ENCODE measurements around the gene MIS12. TPM values are rescaled to one million over a fixed set of nuclear protein-coding genes. Genes with fewer than 3 reads are reported as not detected.

Gene MIS12
- total and polyA plus RNA-seq, 2 of the 13 experiments (the other 11 are each of a cell fraction or from before 2014, with no cell fraction given): 13.4 to 28.0 TPM

GRCh38 chr17:5522476-5522875 lies 36.1 kb downstream of the MIS12 start:
- H2AFZ ChIP-seq (ENCODE audit: low read length): no peak overlapping the region
- no peak overlapping the region for H3K27ac ChIP-seq (ENCODE audit: extremely low read length, insufficient read depth, low read length)
- no peaks in the 10 kb centered on the region for H3K79me2 ChIP-seq (ENCODE audit: insufficient read depth, low read length)
- CTCF ChIA-PET (ENCODE audit: low intra/inter-chr PET ratio, low total read pairs): no interaction called here
- H3K9me3 ChIP-seq (ENCODE audit: low read length): no peaks in the 10 kb centered on the region
- in situ Hi-C loops (cut with HindIII; ENCODE audit: extremely low pct_ligation_motif_present, low pct_unique_long_range_greater_than_20kb) (no loop called here), intact Hi-C loops (cut with micrococcal nuclease; ENCODE audit: unreplicated experiment) (no loop called here)
- FAIRE-seq: no peak
- H3K9ac ChIP-seq (ENCODE audit: insufficient read depth, low read depth, low read length): no peak overlapping the region
- peak; percentile 55 for ATAC-seq
- no TSS peak for BruUV-seq (replicated peaks)
- no peak overlapping the region for H3K4me2 ChIP-seq (ENCODE audit: low read depth, low read length)
- POLR2A ChIA-PET: no interaction called here
- 43% methylated on average over 1 of the region's 1 CpG for WGBS (ENCODE audit: low lambda C conversion rate)
- H3K36me3 ChIP-seq (replicated peaks in 1 of 2; ENCODE audit: control insufficient read depth in 1 of 2, insufficient read depth in 2 of 2, low read length in 2 of 2): no peaks in the 10 kb centered on the region
- no peak for DNase-seq (ENCODE audit: low spot score)
- H3K4me3 ChIP-seq (replicated peaks in 1 of 3; ENCODE audit: insufficient read depth in 1 of 3, low read depth in 2 of 3, low read length in 3 of 3): no peak overlapping the region
- peaks cover 0 to 3% of the 10 kb centered on the region in 2 experiments; a peak in 2 of 5 replicates for H3K27me3 ChIP-seq (ENCODE audit: control insufficient read depth in 1 of 2, insufficient read depth in 2 of 2, low read length in 2 of 2)
- no peaks in the 10 kb centered on the region for H4K20me1 ChIP-seq (ENCODE audit: insufficient read depth, low read length)
- H3K4me1 ChIP-seq (ENCODE audit: insufficient read depth, low read length): peaks cover 56% of the 10 kb centered on the region
- TF ChIP-seq ZNF414 (CRISPR knock-in tag; IDR thresholded peaks at IDR 0.05) (no peak), RFX3 (CRISPR knock-in tag; IDR thresholded peaks at IDR 0.05) (no peak), CTCF (CRISPR knock-in tag; IDR thresholded peaks at IDR 0.05) (peak; percentile 40), STAG1 (CRISPR knock-in tag; IDR thresholded peaks at IDR 0.05) (peak; percentile 43), CREB3 (CRISPR knock-in tag; IDR thresholded peaks at IDR 0.05) (no peak), DZIP1 (CRISPR knock-in tag; IDR thresholded peaks at IDR 0.05) (no peak), DNMT1 (CRISPR knock-in tag; IDR thresholded peaks at IDR 0.05) (no peak), ATF3 (CRISPR knock-in tag; IDR thresholded peaks at IDR 0.05) (no peak), ZNF12 (CRISPR knock-in tag; IDR thresholded peaks at IDR 0.05) (peak; percentile 80), RAD21 (CRISPR knock-in tag; IDR thresholded peaks at IDR 0.05) (no peak), DRAP1 (CRISPR knock-in tag; IDR thresholded peaks at IDR 0.05) (no peak), IKZF1 (IDR thresholded peaks at IDR 0.05) (no peak), ZNF121 (CRISPR knock-in tag; IDR thresholded peaks at IDR 0.05) (no peak), SMC3 (IDR thresholded peaks at IDR 0.05; ENCODE audit: low read length) (peak; percentile 24; the same call in 1 of the 2 replicates), ZSCAN29 (CRISPR knock-in tag; conservative IDR thresholded peaks at IDR 0.05) (no peak), ZFP1 (CRISPR knock-in tag; IDR thresholded peaks at IDR 0.05) (no peak), NAIF1 (CRISPR knock-in tag; IDR thresholded peaks at IDR 0.05; ENCODE audit: borderline replicate concordance) (no peak), GABPB1 (CRISPR knock-in tag; IDR thresholded peaks at IDR 0.05) (no peak), ZNF788 (CRISPR knock-in tag; IDR thresholded peaks at IDR 0.05; ENCODE audit: borderline replicate concordance) (no peak), ZBTB42 (CRISPR knock-in tag; IDR thresholded peaks at IDR 0.05) (no peak), EED (CRISPR knock-in tag; IDR thresholded peaks at IDR 0.05) (no peak), TBP (CRISPR knock-in tag; IDR thresholded peaks at IDR 0.05) (no peak)

All from HepG2 (cell line).